AG09309 (cell line): Measurements from ENCODE around the gene MPP4.

Experiments used
- DNase-seq: peaks from one replicate; pipeline ENCODE4 v3.0.0-alpha.2; 2010; ENCODE audit warnings: low read depth
- H3K4me3 ChIP-seq: 2 replicates; pipeline ENCODE4 v1.5.1; 2011; ENCODE audit warnings: mild to moderate bottlenecking, low read depth, low read length, moderate library complexity; ENCODE audit not compliant: control insufficient read depth
- TF ChIP-seq, protein P1 (sequence below): IDR thresholded peaks from 2 replicates; pipeline ENCODE4 v1.5.1; 2011; ENCODE audit warnings: mild to moderate bottlenecking, low read depth, low read length, inconsistent platforms; ENCODE audit not compliant: insufficient read depth, control insufficient read depth; ENCODE audit errors: missing control alignments

MPP4 gene

DNA sequence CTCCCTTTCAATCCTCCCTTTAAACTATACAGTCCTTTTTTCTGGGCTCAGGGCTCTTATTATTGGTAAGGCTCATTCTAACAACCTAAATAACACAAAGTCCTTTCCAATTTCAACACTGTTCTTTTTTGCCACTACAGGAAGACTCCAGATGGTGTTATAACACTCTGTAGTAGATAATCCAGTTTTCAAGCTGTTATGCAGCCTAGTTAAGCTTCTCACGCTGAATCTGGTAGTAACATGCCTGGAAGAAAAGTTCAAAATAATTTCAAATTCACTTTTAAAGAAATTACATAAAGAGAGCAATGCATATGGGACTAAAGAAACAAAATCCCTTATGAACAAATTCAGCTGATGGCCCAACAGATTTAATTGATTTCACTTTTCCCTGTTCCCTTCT lies 3.2 kb upstream of the MPP4 start:
- DNase-seq = no peak
- H3K4me3 ChIP-seq = no peak overlapping the region
- TF ChIP-seq, protein P1, sequence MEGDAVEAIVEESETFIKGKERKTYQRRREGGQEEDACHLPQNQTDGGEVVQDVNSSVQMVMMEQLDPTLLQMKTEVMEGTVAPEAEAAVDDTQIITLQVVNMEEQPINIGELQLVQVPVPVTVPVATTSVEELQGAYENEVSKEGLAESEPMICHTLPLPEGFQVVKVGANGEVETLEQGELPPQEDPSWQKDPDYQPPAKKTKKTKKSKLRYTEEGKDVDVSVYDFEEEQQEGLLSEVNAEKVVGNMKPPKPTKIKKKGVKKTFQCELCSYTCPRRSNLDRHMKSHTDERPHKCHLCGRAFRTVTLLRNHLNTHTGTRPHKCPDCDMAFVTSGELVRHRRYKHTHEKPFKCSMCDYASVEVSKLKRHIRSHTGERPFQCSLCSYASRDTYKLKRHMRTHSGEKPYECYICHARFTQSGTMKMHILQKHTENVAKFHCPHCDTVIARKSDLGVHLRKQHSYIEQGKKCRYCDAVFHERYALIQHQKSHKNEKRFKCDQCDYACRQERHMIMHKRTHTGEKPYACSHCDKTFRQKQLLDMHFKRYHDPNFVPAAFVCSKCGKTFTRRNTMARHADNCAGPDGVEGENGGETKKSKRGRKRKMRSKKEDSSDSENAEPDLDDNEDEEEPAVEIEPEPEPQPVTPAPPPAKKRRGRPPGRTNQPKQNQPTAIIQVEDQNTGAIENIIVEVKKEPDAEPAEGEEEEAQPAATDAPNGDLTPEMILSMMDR = no peak

DNA sequence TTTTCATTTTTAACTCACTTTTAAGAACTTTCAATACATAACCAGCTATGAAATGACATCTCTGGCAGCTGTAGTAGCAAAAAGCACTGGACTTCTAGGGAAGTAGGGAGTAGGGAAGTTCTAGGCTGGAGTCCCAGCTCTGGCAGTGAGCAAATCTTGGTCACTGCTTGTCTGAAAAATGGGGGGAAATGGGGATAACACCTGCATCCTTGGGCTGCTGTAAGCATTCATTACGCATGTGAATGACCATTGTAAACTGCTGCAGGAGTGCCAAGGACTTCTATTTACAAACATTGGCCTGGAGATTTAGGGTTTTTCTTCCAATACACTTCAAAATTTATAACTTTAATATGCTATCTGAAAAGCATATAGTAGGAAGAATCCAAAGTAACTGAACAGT lies 972 bp upstream of the MPP4 start:
- DNase-seq = no peak
- TF ChIP-seq, protein P1 = no peak
- no peak overlapping the region for H3K4me3 ChIP-seq

DNA sequence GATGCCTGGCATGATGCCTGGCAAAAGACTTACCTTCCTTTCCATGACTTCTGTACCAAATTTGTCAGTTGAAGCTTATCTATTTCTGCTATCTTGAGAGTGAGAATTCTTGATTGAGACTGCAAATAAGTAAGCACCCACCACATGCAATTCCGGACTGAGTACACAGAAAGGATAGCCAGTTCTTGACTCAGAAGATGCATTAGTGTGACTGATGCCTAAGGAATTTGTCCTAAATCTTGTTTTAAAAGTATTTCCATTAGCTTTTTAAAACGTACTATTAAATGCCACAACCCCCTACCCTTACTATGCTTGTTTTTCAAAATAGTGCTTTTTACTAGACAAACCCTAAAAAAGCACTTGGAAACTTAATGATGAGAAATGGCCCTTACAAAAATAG lies 545 bp downstream of the MPP4 start:
- TF ChIP-seq, protein P1 = no peak
- no peak overlapping the region for H3K4me3 ChIP-seq
- peak; percentile 50 for DNase-seq

DNA sequence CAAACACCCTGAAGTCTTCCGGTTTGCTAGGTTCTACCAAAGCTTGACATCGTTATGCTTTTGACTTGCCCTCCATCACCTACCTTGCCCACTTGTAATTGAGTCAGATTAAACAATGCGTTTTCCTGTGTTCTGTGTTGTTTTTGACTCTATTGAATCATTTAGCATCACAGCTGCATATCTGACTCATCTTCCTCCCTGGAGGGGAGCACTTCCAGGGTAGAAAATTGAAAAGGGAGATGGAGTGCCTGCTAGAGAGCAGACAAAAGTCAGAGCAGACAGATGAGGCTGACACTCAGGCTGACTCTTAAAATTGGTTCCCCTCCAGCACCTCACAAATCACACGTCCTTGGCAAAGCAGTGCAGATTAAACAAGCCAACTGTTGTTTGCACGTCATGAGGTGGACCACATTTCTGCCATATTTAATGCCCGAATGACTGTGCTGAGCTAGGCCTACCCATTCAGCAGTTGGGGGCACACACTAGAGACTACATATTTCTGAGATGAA lies 2.2 kb downstream of the MPP4 start:
- TF ChIP-seq, protein P1 = no peak
- H3K4me3 ChIP-seq = no peak overlapping the region
- peak; percentile 87 for DNase-seq

DNA sequence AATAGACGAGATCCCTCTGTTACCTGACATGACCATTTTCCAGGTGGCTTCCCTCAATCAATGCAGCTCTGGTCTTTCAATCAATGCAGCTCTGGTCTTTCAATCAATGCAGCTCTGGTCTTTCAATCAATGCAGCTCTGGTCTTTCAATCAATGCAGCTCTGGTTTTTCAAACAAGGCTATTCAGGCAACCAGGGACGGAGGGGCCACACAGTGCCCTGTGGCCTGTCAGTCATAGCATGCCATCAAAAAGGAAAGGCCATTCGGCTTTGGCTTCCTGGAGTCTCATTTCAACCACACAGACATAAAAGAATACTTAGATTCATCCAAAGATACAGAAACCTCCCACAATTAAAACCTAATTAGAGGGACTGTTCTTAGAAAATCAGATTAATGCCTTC lies 13.3 kb downstream of the MPP4 start:
- TF ChIP-seq, protein P1 = no peak
- H3K4me3 ChIP-seq = no peak overlapping the region
- DNase-seq = no peak

DNA sequence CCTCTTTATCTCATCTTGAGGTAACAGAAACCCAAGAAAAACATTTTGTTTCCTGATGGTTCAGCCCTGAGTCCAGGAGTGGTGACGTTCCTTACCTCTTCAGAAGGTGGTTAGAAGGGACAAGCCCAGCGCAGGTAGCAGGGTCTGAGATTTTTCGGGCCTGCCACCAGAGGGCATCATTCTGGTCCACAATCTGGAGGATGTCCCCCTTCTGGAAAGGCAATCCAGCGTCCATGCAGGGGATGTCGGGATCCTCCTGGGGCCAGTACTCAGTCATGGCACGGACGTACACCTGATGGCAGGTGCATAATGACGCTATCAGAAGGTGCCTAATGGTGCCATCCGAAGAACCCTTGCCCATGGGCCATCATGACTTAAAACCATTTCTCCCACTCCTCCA lies 17.7 kb downstream of the MPP4 start:
- TF ChIP-seq, protein P1 = peak; percentile 38
- DNase-seq = no peak
- no peak overlapping the region for H3K4me3 ChIP-seq

DNA sequence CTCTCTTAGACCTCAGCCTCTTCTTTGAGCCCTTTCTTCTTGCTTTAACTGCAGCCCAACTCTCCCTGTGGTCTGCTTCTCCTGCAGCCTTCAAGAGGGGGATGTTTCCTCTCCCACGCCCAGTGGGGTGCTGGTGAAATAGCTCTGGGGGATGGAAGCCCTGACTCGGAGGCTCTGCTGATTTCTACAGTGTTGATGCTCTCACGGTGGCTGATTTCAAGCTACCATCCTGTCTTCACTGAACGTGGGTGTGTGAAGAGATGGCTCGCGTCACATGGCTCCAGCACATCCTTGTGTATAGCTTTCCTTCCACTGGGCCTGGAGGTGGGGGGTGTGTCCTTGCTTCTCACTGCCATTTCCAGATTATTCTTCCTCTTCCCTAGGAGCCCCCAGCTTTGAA lies 20.0 kb downstream of the MPP4 start:
- no peak overlapping the region for H3K4me3 ChIP-seq
- TF ChIP-seq, protein P1 = no peak
- no peak for DNase-seq
